Esophagus squamous epithelium (tissue), 5 donors: ENCODE results near the gene ZNF253. TPM values are rescaled to one million over a fixed set of nuclear protein-coding genes. Genes with fewer than 3 reads are reported as not detected.
A peak's percentile ranks its signal among the peaks of the same experiment; 100 is the strongest.
"Not testable (repeated sequence)": the region's sequence is repeated elsewhere in the genome, so short reads cannot be mapped to it uniquely, and the experiment has no call there.

Experiments
- DNase-seq: peaks from one replicate; lab custom pipeline; 2025; lab: John Stamatoyannopoulos, UW
- H3K27ac ChIP-seq, 4 donors: fragments of 200-600 bp; sonication (generic); one replicate each; pipeline ENCODE4 v1.5.1; 2016 to 2019; ENCODE audit warnings: mild to moderate bottlenecking in 1 of 4
- H3K27me3 ChIP-seq, 4 donors: fragments of 200-600 bp; sonication (generic); 1 replicate in 3 of 4; 2 replicates in 1 of 4; pipeline versions ENCODE4 v1.5.1 to v1.6.0; 2017 to 2021; ENCODE audit warnings: antibody characterized with exemption in 1 of 4
- H3K36me3 ChIP-seq, 3 donors: fragments of 200-600 bp; sonication (generic); one replicate each; pipeline ENCODE4 v1.5.1; 2016 to 2019
- H3K4me1 ChIP-seq, 3 donors: fragments of 200-600 bp; sonication (generic); one replicate each; pipeline ENCODE4 v1.5.1; 2017 to 2019
- H3K4me3 ChIP-seq, 4 donors: fragments of 200-600 bp; sonication (generic); 1 replicate in 3 of 4; 2 replicates in 1 of 4; pipeline ENCODE4 v1.5.1; 2016 to 2019; ENCODE audit warnings: mild to moderate bottlenecking in 2 of 4, moderate library complexity in 1 of 4
- H3K9me3 ChIP-seq, 3 donors: fragments of 200-600 bp; sonication (generic); one replicate each; pipeline ENCODE4 v1.5.1; 2016 to 2019
- CTCF ChIP-seq, 6 experiments: fragments of 450-650 bp in 4 of 6; fragments of 200-600 bp in 2 of 6; sonication (generic) in 2 of 6; IDR thresholded peaks; one replicate each; pipeline ENCODE4 v1.5.1; 2016 to 2019; ENCODE audit warnings: antibody characterized with exemption in 6 of 6, mild to moderate bottlenecking in 4 of 6, moderate library complexity in 4 of 6
- POLR2A ChIP-seq, 4 donors: fragments of 450-650 bp; IDR thresholded peaks; one replicate each; pipeline ENCODE4 v1.6.1; 2017; ENCODE audit warnings: antibody characterized with exemption in 4 of 4, mild to moderate bottlenecking in 4 of 4, moderate library complexity in 3 of 4
- WGBS, 2 donors: methylation state at CpG; one replicate each; pipeline ENCODE4 v1.1.5; 2018; 5-methylcytosine and 5-hydroxymethylcytosine counted together
- intact Hi-C: fragments of 100-400 bp; cut with DNase I; formaldehyde crosslinking; loops from one replicate; pipeline ENCODE4 v1.15.0; 2022
- total RNA-seq, 4 donors: library from RNA; depleted of rRNA; stranded (reverse); fragments of >200 nt; gene quantifications; one replicate each; pipeline ENCODE4 v1.1.0, GENCODE V29; 2016
- donor health status: DM: yes; HTN: yes; CAD: no.

The ZNF253 gene
- total RNA-seq, 4 donors from 2014 or later: 0.95 to 4.5 (median 2.7) TPM

- Histone ChIP-seq H3K4me1 (no peaks in the 10 kb centered on the region), H3K27me3 (no peaks in the 10 kb centered on the region), H3K4me3 (no peak overlapping the region), H3K36me3 (no peaks in the 10 kb centered on the region), H3K27ac (no peak overlapping the region), H3K9me3 (peaks cover 0 to 30% (median 0%) of the 10 kb centered on the region in 3 donors)
- no peak for DNase-seq
- TF ChIP-seq CTCF (IDR thresholded peaks at IDR 0.05) (no peak), POLR2A (IDR thresholded peaks at IDR 0.05) (no peak)
- intact Hi-C loops: no loop called here
- WGBS, 2 donors: 90 to 92% methylated on average over 12 of the region's 12 CpGs
These were observed 17.9 kb upstream of the ZNF253 start for GRCh38 chr19:19847781-19848180.

DNA sequence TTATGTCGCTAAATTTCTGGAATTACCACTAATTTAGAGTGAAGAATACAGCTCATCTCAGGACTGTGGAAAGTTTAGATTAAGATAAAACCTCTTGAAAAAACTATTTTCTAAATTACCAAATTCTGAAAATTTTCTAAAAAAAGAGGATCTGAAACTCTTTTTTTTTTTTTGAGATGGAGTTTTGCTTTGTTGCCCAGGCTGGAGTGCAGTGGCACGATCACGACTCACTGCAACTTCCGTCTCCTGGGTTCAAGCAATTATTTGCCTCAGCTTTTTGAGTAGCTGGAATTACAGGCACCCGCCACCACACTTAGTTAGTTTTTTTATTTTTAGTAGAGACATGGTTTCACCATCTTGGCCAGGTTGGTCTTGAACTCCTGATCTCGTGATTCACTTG lies 16.6 kb upstream of the ZNF253 start:
- WGBS, 2 donors: 79 to 82% methylated on average over 6 of the region's 6 CpGs
- Histone ChIP-seq H3K27me3 (no peaks in the 10 kb centered on the region), H3K4me3 (no peak overlapping the region), H3K36me3 (no peaks in the 10 kb centered on the region), H3K9me3 (peaks cover 0 to 17% (median 0%) of the 10 kb centered on the region in 3 donors), H3K4me1 (no peaks in the 10 kb centered on the region), H3K27ac (no peak overlapping the region)
- intact Hi-C loops: no loop called here
- TF ChIP-seq POLR2A (IDR thresholded peaks at IDR 0.05): no peak
- no peak for TF ChIP-seq CTCF (IDR thresholded peaks at IDR 0.05)
- no peak for DNase-seq

GRCh38 chr19:19851740-19852139 lies 13.9 kb upstream of the ZNF253 start:
- H3K4me1 ChIP-seq, H3K27me3 ChIP-seq, H3K27ac ChIP-seq, H3K4me3 ChIP-seq, H3K9me3 ChIP-seq, H3K36me3 ChIP-seq, DNase-seq, intact Hi-C loops: not testable (repeated sequence)
- WGBS, 2 donors: 36 to 71% methylated on average over 2 of the region's 2 CpGs

GRCh38 chr19:19858751-19859150 lies 6.9 kb upstream of the ZNF253 start:
- H3K4me1 ChIP-seq: no peaks in the 10 kb centered on the region
- DNase-seq: no peak
- H3K9me3 ChIP-seq: peaks cover 0 to 14% (median 0%) of the 10 kb centered on the region in 3 donors
- no peak for TF ChIP-seq POLR2A (IDR thresholded peaks at IDR 0.05)
- no peak for TF ChIP-seq CTCF (IDR thresholded peaks at IDR 0.05)
- 85 to 88% methylated on average over 2 of the region's 2 CpGs for WGBS, 2 donors
- H3K36me3 ChIP-seq: no peaks in the 10 kb centered on the region
- H3K4me3 ChIP-seq: no peak overlapping the region
- peaks cover 0 to 12% (median 1%) of the 10 kb centered on the region in 4 donors for H3K27me3 ChIP-seq
- intact Hi-C loops: no loop called here
- no peak overlapping the region for H3K27ac ChIP-seq

- WGBS, 2 donors: 22 to 28% methylated on average over 4 to 14 of the region's 29 CpGs
- H3K4me3 ChIP-seq: peak overlapping the region in 3 of 4 donors; percentile 11 to 35 (median 27)
- no peak for DNase-seq
- peaks cover 0 to 6% (median 0%) of the 10 kb centered on the region in 3 donors for H3K4me1 ChIP-seq
- H3K9me3 ChIP-seq: peaks cover 0 to 18% (median 0%) of the 10 kb centered on the region in 3 donors
- intact Hi-C loops: no loop called here
- H3K27me3 ChIP-seq: peaks cover 0 to 12% (median 1%) of the 10 kb centered on the region in 4 donors
- no peak for TF ChIP-seq POLR2A (IDR thresholded peaks at IDR 0.05)
- no peak for TF ChIP-seq CTCF (IDR thresholded peaks at IDR 0.05)
- no peak overlapping the region for H3K27ac ChIP-seq
- no peaks in the 10 kb centered on the region for H3K36me3 ChIP-seq
These were observed 4.8 kb upstream of the ZNF253 start for GRCh38 chr19:19860756-19861390.
